NCI-H2196 treated with DMSO at 0.1 percent for 48 hours (cell line): ENCODE data around the gene TMEM219.
A peak's percentile ranks its signal among the peaks of the same experiment; 100 is the strongest.
"Not testable (repeated sequence)": the region's sequence is repeated elsewhere in the genome, so short reads cannot be mapped to it uniquely, and the experiment has no call there.

Experiments
- DNase-seq: peaks from one replicate; lab custom pipeline; 2025; ENCODE audit not compliant: unreplicated experiment; lab: John Stamatoyannopoulos, UW

TMEM219 gene

GRCh38 chr16:29950806-29951461 is 10.9 kb upstream of the TMEM219 start:
- DNase-seq, result no peak

- DNase-seq, result no peak
Observed at GRCh38 chr16:29951625-29952365, 10.1 kb upstream of the TMEM219 start.

GRCh38 chr16:29958756-29959155 is 3.1 kb upstream of the TMEM219 start:
- no peak for DNase-seq

GRCh38 chr16:29959293-29959692 is 2.6 kb upstream of the TMEM219 start:
- no peak for DNase-seq

GRCh38 chr16:29959821-29960220 is 2.1 kb upstream of the TMEM219 start:
- DNase-seq, result not testable (repeated sequence)

- DNase-seq, result no peak
Observed at GRCh38 chr16:29961127-29961478, 776 bp upstream of the TMEM219 start.

- DNase-seq, result no peak
Observed at GRCh38 chr16:29962344-29962994, 590 bp downstream of the TMEM219 start.

- no peak for DNase-seq
Observed at GRCh38 chr16:29963021-29963743, 1.3 kb downstream of the TMEM219 start.

- no peak for DNase-seq
Observed at GRCh38 chr16:29968205-29968604, 6.3 kb downstream of the TMEM219 start.

- no peak for DNase-seq
Observed at GRCh38 chr16:29971304-29971703, 9.4 kb downstream of the TMEM219 start.

GRCh38 chr16:29972500-29972899 is 10.6 kb downstream of the TMEM219 start:
- no peak for DNase-seq

- peak; percentile 35 for DNase-seq
Observed at GRCh38 chr16:29972992-29973383, 11.1 kb downstream of the TMEM219 start.

- peak; percentile 99 for DNase-seq
Observed at GRCh38 chr16:29973384-29974246, 11.7 kb downstream of the TMEM219 start, which contains the start of gene TAOK2. Gene TAOK2 (plus strand): TSS chr16:29973868. CDS start chr16:29977773, 3,905 bp downstream.

- DNase-seq, result no peak
Observed at GRCh38 chr16:29974291-29975133, 12.6 kb downstream of the TMEM219 start.

GRCh38 chr16:29975134-29975538 is 13.3 kb downstream of the TMEM219 start:
- DNase-seq, result no peak

- no peak for DNase-seq
Observed at GRCh38 chr16:29975811-29976511, 14.1 kb downstream of the TMEM219 start.

GRCh38 chr16:29977063-29977825 is 15.4 kb downstream of the TMEM219 start:
- DNase-seq, result no peak

GRCh38 chr16:29978081-29978480 is 16.2 kb downstream of the TMEM219 start:
- DNase-seq, result no peak
